SU-DHL-6 (cell line): ENCODE measurements around the gene CCDC134.

Experiments used
- EZH2phosphoT487 ChIP-seq: fragments of 200-600 bp; sonication (generic), shearing (Covaris generic); conservative IDR thresholded peaks from 2 replicates; pipeline ENCODE4 v1.6.1; 2018; ENCODE audit warnings: mild to moderate bottlenecking, antibody characterized with exemption, low read length, moderate library complexity, mixed read lengths
- TF ChIP-seq, protein P1 (sequence below): fragments of 200-600 bp; sonication (generic); IDR thresholded peaks from one replicate; pipeline ENCODE4 v1.5.1; 2017; ENCODE audit warnings: antibody characterized with exemption, mild to moderate bottlenecking, low read length, moderate library complexity; ENCODE audit not compliant: insufficient read depth, poor library complexity, severe bottlenecking

DNA sequence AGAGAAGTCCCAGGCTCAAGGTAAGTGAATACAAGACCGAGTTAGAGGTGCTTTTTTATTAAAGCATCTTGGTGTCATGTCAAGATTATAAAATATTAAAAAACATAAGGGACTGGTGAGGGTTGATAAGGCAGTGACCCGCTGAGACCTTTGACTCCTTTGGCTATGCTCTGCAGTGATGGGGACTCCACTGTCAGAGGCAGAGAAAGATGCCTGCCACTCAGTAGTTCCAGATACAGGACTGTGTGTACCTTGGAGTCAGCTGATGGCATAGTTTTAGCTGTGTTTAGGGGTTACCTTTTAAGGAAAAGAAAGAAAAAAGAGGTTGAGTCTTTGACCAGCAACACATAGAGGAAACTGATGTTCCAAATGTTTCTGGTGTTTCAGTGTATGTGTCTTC is 73.6 kb downstream of the CCDC134 start:
- TF ChIP-seq EZH2phosphoT487 = no peak
- TF ChIP-seq, protein P1, sequence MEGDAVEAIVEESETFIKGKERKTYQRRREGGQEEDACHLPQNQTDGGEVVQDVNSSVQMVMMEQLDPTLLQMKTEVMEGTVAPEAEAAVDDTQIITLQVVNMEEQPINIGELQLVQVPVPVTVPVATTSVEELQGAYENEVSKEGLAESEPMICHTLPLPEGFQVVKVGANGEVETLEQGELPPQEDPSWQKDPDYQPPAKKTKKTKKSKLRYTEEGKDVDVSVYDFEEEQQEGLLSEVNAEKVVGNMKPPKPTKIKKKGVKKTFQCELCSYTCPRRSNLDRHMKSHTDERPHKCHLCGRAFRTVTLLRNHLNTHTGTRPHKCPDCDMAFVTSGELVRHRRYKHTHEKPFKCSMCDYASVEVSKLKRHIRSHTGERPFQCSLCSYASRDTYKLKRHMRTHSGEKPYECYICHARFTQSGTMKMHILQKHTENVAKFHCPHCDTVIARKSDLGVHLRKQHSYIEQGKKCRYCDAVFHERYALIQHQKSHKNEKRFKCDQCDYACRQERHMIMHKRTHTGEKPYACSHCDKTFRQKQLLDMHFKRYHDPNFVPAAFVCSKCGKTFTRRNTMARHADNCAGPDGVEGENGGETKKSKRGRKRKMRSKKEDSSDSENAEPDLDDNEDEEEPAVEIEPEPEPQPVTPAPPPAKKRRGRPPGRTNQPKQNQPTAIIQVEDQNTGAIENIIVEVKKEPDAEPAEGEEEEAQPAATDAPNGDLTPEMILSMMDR = no peak
